Loucy (cell line): ENCODE measurements around the gene SAMD8.

Experiments
- CTCF ChIP-seq: fragments of 200-600 bp; sonication (generic); conservative IDR thresholded peaks from 2 replicates; pipeline ENCODE4 v1.5.1; 2014; ENCODE audit warnings: mild to moderate bottlenecking, antibody characterized with exemption, low read length
- EZH2phosphoT487 ChIP-seq: fragments of 200-600 bp; IDR thresholded peaks from 2 replicates; pipeline ENCODE4 v1.6.1; 2018; ENCODE audit warnings: antibody characterized with exemption, mild to moderate bottlenecking, moderate library complexity, borderline replicate concordance

- TF ChIP-seq CTCF: no peak
- TF ChIP-seq EZH2phosphoT487: no peak
Observed at GRCh38 chr10:75084834-75085384, 26.5 kb upstream of the SAMD8 start.
